Stimulated activated CD4-positive, alpha-beta T cell treated with anti-CD3 and anti-CD28 coated beads, Interleukin-1b, Interleukin-23, amount 100 ng/mL, for 24 hours (primary cell): Measurements from ENCODE around the gene CCNL2.
"Not testable (repeated sequence)": the region's sequence is repeated elsewhere in the genome, so short reads cannot be mapped to it uniquely, and the experiment has no call there.

Experiments
- DNase-seq, 4 experiments: peaks; one replicate each; pipeline ENCODE4 v3.0.0-alpha.2; 2020; ENCODE audit warnings: low read depth in 4 of 4, low spot score in 1 of 4

The CCNL2 gene

DNA sequence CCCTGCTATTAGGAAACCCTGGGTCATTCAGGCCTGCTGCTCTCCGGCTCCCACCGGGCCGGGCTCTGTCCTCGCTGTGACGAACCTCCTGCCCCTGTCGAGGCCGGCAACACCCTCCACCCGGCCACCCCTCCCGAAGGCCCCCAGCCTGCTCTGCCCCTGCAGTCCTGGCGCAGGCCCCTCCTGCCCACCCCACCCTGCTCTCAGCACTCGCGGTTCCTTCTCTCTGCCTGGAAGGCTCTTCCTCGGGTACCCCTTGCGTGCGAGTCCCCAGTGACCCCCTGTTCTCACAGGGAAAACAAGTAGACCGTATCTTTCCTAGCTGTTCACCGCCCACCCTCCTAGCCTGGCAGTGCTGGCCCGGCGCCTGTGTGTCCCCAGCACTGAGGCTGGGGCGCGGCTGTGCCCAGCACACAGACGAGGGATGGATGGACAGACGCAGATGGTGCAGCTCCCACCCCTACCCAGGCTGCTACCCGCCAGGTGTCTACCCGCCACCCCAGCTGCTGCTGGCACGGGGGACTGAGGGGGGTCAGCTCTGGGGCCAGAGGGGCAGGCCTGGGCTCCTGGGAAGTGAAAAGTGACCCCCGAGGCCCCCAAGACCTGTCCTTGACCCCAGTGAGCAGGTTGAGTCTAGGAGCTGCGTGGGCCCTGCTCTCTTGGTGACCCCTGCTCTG, 33.3 kb upstream of the CCNL2 start:
- no peak for DNase-seq

DNA sequence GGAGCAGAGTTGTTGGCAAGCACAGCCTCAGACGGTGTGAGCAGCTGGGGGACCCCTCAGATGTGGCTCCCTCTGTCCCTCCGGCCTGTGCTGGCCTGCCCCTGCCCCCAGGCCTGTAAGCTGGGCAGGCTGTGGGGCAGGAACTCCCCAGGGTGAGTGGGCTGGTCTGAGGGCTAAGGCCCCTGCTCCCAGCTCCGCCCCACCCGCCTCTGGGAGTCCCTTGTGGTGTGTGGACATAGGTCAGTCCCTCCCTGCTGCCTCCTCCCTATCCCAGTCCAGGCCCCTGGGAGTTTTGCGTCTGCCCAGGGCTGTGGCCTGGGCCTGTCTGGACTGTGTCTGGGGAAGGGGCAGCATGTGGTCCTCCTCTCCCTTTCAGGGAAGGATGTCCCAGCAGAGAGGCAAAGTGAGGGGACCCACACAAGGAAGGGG, 32.7 kb upstream of the CCNL2 start:
- no peak for DNase-seq

DNA sequence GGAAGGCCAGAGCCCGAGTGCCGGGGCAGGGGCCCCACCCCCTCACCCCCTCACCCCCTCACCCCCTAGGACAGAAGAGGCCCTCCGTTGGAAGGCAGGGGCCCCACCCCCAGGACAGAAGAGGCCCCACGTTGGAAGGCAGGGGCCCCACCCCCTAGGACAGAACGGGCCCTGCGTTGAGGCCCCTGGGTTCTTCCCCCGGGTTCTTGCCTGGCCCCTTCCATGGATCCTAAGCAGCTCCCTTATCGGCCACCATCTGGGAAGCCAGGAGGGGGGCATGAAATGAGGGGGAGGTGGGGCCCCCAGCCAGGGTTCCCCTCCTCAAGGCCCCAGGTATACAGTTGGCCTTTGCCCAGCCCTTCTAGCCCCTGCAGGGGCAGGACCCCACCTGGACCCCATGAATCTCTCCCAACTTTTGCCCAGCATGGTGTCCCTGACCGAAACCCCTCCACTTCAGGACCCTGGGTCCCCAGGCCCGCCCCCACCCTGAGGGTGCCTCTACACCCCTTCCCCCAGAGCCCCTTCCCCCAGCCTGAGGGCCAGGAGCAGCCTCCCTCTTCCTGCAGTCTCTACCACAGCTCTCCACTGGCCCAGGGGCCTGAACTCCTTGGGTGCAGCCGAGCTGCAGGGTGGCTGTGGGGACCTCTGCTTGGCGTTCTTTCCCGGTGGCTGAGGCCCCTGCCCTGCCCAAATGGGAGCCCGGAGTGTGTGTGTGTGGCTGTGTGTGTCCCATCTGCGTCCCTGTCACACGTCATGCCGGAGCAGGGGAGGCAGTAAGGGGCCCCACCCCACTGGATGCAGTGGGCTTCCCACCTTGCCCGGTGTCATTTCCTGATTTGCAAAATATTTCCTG, 32.1 kb upstream of the CCNL2 start:
- DNase-seq: no peak

DNA sequence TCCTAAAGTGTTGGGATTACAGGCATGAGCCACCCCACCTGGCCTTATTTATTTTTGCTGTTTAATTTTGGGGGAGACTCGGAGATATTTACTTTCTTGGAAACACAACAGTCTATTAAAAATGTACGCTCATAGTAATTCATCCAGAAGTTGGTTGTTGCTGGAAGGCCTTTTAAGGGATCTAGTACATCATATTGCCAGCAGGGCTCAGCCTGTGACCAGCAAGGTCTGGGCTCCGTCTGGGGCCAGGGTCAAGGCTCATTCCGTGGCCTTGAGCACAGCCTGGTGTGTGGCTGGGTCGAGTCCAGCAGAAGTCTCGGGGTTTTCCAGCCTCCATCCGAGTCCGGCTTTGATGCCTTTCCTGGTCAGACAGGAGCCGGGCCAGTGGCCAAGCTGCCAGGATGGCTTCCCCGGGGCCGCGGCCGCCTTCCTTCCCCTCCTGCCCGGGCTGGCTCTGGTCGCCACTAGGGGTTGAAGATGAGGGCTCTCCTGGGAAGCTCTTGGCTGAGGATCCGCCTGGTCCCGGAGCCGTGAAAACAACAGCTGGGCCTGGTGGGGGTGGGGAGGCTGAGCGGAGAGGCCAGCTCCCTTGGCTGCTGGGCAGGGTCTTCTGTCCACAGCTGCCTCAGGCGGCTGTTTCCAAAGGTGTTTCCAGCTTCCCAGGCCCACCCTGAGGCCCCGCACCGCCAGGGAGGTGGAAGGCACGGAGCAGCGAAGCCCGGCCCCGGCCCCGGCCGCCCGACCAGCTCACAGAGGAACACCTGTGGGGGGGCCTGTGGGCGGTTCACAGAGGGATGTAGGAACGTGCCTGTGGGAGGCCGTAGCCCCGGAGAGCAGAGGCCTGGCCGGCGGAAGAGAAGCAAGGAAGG, 31.2 kb upstream of the CCNL2 start:
- no peak for DNase-seq

DNA sequence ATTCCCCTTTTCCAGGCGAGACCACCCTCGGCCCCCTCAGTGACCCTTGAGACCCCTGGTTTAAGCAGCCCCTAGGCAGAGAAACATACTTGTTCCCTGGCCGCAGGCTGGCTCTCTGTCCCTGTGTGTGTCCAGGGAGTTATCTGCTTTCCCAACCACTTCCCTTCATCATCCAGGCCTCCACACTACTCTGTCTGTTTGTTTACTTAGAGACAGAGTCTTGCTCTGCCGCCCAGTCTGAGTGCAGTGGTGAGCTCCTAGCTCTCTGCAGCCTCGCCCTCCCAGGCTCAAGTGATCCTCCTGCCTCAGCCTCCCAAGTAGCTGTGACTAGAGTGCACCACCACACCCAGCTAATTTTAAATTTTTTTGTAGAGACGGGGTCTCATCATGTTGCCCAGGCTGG, 30.5 kb upstream of the CCNL2 start:
- no peak for DNase-seq

DNA sequence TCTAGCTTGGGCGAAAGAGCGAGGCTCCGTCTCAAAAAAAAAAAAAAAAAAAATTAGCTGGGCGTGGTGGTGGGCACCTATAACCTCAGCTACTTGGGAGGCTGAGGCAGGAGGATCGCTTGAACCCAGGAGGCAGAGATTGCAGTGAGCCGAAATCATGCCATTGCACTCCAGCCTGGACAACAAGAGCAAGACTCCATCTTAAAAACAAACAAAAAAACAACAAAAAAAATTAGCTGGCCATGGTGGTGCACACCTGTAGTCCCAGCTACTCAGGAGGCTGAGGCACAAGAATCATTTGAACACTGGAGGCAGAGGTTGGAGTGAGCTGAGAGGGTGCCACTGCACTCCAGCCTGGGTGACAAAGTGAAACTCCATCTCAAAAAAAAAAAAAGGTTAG, 29.8 kb upstream of the CCNL2 start:
- not testable (repeated sequence) for DNase-seq

DNA sequence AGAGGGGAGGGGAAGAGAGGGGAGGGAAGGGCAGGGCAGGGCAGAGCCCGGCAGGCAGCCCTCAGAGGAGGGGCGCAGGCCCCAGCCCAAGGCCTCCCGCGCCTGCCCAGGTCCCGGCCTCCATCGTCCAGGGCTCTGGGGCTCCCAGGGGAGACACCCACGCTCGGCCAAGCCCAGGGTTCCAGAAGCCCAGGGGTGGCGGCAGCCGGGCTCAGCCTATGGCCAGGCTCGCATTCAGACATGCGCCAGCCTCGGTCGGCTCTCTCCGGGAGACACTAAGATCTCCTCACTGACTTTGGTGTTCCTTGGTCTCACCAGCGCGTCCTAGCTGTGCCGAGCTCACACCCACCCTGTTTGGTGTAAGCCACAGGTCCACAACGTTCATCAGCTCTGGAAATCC, 29.0 kb upstream of the CCNL2 start:
- no peak for DNase-seq

DNA sequence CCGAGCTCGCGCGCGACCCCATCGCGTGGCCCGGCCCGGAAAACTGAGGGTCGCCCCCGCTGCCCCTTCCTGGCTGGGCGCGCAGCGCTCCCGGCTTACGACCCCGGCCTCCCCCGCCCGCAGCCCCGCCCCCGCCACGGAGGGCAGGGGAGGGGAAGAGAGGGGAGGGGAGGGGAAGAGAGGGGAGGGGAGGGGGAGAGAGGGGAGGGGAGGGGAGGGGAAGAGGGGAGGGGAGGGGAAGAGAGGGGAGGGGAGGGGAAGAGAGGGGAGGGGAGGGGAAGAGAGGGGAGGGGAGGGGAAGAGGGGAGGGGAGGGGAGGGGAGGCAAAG, 28.6 kb upstream of the CCNL2 start:
- DNase-seq: no peak

DNA sequence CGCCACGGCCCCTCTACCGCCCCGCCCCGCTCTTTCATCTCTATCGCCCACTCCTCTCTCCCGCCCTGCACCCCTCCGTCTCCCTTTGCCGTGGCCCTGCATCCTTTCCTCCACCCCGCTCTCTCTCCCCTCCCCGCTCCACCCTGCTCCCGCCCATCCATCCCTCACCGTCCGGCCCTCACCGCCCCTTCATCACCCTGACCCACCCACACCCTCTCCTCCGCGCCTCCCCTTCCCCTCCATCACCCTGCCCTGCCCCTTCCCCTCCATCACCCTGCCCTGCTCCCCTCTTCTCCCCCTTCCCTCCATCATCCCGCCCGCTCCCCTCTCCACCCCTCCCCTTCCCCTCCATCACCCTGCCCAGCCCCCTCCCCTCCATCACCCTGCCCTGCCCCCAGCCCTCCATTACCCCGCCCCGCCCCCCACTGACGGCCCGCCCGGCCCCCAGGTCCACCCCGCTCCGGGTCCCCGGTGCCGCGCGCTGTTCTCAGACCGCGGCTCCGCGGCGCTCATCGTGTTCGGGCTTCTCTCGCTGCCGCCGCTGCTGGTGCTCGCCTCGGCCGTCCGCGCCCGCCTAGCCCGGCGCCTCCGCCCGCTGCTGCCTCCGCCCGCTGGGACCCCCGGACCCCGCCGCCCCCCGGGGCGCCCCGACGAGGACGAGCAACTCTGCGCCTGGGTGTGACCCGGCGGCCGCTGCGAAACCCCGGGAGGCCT, 28.1 kb upstream of the CCNL2 start:
- no peak for DNase-seq

DNA sequence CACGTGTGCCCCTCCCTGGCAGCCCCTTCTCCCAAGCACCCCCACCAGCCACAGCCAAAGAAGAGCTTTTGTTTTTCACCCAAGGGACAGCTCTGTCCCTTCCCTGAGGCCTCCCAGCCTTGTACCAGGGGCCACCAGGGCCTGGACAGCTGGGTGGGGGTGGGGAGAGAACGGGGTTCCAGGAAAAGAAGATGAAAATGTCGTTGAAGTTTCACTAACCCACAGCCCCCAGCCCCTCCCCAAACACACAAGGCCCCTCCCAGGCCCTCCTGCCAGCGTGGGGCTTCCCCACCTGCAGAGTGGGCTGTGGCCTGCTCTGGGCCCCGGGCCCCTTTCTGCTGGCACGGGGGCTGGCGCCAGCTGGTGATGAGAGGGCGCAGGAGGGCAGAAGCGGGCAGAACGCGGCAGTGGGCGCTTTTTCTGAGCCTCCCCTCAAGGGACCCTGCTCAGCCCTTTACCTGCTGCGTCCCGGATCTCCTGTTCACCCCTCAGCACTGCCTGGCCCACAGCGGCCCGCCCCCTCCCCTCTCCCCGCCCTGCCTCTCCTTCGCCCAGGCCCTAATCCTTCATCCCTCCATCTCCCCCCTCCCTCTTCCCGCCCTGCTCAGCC, 27.5 kb upstream of the CCNL2 start:
- no peak for DNase-seq

DNA sequence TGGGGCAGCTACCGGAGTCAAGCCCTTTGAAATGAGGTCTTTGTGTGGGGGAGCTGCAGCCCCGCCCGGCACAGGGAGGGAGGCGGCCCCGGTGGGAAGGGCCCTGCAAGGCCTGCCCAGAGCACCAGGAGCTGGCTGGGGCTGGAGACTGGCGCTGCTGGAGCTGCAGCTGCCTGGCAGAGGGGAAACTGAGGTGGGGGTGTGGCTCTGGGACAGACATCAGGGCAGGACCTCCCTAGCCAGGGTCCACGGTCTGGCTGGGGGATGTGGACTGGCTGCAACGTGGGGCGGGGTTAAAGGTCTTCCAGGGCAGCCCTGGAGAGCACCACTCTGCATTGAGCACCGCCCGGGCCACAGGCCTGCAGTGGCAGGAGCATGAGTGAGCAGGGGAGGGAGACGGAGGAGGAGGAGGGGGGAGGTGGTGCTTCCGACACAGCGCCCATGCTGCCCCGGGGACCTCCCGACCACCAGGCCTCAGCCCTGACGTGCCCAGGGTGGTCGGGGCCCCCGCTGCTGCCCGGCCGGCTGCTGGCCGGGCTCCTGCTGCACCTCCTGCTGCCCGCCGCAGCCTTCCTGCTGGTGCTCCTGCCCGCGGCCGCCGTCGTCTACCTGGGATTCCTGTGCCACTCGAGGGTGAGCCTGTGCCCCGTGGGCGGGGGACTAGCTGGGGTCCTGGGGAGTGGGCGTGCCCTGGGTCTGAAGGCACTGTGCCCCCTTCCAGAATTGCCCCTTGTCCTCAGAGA, 26.8 kb upstream of the CCNL2 start:
- DNase-seq: no peak

DNA sequence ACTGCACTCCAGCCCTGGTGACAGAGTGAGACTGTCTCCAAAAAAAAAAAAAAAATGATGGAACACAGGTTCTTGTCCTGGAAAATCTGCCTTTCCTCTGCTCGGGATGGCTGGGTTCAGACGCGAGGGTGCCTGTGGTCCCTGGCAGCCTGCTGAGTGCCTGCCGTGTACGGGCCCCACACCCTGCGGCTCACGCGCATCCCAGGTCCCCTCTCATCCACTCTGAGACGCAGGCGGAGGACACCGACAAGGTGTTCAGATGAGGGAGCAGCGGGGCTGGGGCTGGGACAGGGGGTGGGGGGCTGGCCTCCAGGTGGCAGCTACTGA, 26.3 kb upstream of the CCNL2 start:
- no peak for DNase-seq

DNA sequence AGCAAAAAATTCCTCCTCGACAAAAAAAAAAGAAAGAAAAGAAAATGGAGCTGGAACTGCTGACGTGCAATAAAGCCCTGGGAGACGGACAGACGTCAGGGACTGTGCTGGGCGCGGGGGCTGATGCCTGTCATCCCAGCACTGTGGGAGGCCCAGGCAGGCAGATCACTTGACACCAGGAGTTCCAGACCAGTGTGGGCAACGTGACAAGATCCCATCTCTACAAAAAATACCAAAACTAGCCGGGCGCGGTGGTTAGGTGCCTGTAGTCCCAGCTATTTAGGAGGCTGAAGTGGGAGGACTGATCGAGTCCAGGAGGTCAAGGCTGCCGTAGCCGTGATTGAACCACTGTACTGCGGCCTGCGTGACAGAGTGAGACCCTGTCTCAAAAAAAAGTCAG, 25.6 kb upstream of the CCNL2 start:
- no peak for DNase-seq

DNA sequence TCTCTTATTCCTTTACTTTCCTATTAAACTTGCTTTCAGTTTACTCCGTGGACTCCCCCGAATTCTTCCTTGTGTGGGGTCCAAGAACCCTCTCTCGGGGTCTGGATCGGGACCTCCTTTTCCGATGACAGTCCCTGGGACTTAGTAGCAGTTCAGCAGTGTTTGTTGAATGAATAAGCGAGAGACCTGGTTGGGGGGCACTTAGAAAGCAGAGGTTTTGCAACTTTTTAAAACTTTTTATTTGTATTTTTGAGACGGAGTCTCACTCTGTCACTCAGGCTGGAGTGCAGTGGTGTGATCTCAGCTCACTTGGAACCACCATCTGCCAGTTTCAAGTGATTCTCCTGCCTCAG, 24.1 kb upstream of the CCNL2 start:
- no peak for DNase-seq

DNA sequence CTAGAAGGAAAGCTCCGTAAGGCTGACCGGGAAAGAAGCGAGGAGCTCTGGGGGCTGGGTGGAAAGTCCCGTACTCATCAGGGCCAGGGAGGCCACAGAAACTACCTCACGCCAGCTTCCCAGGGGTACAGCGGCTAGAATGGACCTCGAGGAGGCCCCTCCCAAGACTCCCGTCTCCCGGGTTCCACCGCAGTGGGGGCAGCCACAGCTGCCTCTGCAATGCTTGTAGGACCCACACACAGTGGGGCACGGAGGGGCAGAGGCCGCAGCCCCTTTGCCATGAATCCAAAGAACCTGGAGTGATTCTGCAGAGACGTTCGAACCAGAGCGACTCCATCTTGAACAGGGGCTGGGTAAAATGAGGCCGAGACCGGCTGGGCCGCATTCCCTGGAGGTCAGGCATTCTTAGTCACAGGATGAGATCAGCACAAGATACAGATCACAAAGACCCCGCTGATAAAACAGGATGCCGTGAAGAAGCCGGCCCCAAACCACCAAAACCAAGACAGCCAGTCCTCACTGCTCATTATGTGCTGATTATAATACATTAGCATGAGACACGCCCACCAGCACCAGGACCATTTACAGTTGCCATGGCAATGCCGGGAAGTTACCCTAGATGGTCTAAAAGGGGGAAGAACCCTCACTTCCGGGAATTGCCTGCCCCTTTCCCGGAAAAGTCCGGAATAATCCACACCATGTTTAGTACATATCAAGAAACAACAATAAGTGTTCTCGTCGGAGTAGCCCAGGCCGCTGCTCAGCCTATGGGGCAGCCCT, 23.5 kb upstream of the CCNL2 start:
- no peak for DNase-seq

DNA sequence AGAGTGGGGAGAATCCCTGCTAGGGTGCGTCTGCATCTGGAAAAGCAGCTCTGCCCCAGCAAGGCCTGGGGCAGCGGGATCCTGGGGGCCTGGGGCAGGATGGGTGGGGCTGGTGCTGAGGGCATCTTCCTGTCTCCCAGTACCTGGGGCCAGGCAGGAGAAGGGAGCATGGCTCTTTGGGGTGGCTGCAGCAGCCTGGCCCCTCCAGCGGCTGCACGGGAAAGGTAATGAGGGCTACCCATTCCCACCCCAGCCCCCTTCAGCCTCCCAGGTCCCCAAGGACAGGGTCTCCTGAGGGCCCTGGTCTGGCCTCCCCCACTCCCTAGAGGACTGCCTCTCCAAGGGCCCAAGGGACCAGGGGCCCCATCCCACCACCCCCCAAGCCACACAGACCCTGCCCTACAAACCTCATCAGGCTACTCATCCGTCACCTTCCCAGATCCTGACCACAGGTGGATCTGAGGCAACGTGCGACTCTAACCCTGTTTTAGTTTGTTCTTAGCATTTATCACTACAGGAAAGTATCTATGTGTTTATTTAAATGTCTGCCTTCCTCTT, 22.9 kb upstream of the CCNL2 start:
- no peak for DNase-seq

DNA sequence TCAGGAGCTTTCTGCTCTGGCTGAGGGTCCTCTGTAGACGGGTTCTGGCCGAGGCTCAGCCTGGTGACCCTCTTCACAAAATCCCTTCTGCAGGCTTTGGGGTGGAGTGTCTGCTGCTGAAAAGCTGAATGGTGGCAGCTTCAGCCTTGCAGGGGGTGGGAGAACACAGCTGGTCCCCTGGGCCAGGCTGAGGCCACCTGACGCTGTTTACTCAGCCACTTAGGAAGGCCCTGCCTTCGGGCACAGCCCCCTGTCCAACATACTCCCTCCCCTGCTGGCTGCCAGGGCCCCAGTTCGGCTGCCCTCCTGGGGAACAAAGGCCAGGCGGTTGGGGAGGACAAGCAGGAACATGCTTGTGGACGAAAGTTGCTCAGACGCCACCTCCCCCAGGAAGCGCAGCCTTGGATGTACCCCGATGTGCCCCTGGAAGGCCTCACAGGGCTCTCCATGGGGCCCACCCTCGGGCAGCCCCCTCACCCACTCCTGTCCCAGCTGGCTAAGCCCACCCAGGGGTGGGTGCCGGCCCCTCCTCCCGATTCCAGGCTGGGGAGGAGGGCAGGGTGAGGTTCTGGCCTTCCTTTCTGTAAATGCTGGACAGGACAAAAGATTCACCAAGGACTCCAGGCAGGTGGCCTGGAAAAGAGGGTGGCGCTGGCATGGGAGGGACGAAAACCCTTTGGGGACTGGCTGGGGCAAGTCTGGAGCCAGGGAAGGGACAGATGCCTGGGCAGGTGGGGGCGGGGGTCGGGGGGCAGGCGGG, 22.2 kb upstream of the CCNL2 start, which contains the start of gene ANKRD65:
Gene ANKRD65 (minus strand): TSS at position 130 of the 760 bp plus-strand sequence. CDS start 271 bp downstream, outside the sequence.
- no peak for DNase-seq

DNA sequence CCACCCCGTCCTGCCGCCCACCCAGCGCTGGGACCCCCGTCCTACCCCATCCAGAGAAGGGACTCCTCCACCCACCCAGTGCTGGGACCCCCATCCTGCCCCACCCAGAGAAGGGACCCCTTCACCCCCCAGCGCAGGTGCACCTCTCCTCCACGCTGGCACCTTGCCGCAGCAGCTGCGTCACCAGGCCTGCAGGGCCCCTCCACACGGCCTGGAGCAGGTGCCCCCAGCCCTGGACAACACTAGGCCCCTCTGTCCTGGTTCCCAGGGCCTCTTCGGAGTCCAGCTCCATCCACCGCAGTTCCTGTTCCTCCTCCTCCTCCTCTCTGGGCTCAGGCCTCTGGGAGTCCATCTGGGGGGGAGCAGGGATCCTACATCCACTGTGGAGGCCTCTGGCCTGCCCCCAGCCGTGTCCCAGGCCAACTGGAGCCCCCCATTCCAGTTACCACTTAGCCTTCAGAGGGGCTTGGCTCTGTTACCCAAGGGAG, 21.6 kb upstream of the CCNL2 start:
- DNase-seq: no peak
